ENCODE results near the gene OSBPL6.

GRCh38 chr2:178297091-178297411 is 102.7 kb downstream of the OSBPL6 start:
- no peak for TF ChIP-seq GATA2 (IDR thresholded peaks at IDR 0.05; ENCODE audit: low read depth, low read length)
- TF ChIP-seq GATA3 (IDR thresholded peaks at IDR 0.05; ENCODE audit: low read depth, low read length), result no peak

Measured in SH-SY5Y (cell line).